ENCODE data around the gene LSAMP.

LSAMP gene

DNA sequence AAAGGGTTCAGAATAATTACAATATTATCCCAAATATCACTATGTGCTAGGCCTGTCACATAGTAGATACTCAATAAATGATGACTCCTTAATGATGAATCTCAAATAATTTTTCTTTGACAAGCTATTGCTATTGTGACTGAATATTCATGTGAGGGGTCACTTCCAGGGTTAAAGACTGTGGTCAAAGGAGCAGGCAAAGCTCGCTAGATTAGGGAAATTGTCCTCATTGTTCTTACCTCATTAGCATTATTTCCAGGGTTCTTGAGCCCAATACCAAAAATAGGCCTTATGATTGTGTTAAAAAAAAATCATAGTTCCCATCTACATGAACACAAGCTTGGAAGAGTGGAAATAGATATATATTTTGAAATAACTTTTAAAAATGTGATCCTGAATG, 569.8 kb downstream of the LSAMP start:
- CTCF ChIA-PET, result no interaction called here
- TF ChIP-seq, protein P1, sequence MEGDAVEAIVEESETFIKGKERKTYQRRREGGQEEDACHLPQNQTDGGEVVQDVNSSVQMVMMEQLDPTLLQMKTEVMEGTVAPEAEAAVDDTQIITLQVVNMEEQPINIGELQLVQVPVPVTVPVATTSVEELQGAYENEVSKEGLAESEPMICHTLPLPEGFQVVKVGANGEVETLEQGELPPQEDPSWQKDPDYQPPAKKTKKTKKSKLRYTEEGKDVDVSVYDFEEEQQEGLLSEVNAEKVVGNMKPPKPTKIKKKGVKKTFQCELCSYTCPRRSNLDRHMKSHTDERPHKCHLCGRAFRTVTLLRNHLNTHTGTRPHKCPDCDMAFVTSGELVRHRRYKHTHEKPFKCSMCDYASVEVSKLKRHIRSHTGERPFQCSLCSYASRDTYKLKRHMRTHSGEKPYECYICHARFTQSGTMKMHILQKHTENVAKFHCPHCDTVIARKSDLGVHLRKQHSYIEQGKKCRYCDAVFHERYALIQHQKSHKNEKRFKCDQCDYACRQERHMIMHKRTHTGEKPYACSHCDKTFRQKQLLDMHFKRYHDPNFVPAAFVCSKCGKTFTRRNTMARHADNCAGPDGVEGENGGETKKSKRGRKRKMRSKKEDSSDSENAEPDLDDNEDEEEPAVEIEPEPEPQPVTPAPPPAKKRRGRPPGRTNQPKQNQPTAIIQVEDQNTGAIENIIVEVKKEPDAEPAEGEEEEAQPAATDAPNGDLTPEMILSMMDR (IDR thresholded peaks at IDR 0.05; ENCODE audit: insufficient read depth, low read length, missing control alignments), result no peak
- no peak for DNase-seq (ENCODE audit: low read depth, low spot score)
- POLR2A ChIA-PET, result no interaction called here
- no peak overlapping the region for H3K4me3 ChIP-seq (ENCODE audit: low read depth, low read length)

DNA sequence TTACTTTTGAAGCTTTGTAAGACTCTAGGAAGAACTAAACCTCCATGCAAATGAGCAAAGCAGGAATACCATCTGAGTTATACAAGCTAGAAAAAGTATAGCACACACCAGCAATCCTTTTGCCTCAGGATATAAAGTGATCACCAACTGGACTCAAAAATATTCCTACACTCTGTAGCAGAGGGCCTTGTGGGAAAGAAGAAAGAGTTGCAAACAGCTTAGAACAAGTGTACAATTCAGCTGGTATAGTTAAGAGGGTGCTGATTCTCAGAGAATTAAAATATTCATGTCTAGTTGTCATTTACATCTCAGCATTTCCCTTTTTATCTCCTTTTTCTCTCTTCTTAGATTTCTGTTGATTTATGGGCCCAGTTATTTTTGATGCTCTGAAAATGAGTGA, 573.6 kb downstream of the LSAMP start:
- CTCF ChIA-PET, result no interaction called here

DNA sequence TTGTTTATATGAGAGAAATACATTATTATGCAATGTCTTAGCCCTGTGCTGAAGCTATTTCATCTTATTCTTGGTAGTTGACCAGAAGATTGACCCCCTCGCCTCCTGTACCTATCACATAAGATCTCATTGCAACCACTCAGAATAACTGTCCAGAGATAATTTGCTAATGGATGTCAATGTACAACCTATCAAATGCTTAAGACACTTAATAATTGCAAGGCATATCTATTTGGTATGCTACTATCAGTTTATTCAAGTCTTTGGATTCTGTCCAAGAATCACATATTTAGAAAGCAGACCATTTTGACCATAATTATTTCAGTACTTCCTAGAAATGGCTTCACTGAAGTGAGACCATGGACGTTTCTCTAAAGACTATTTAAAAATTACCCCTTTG, 580.4 kb downstream of the LSAMP start:
- H3K4me3 ChIP-seq (ENCODE audit: low read depth, low read length), result no peak overlapping the region
- CTCF ChIA-PET, result no interaction called here
- POLR2A ChIA-PET, result no interaction called here

More for the DNA sequence above, 573.6 kb downstream of the LSAMP start:
- POLR2A ChIA-PET, result no interaction called here
- no peak for DNase-seq (ENCODE audit: low read depth, low spot score)
- TF ChIP-seq, protein P1 (IDR thresholded peaks at IDR 0.05; ENCODE audit: insufficient read depth, low read length, missing control alignments), result no peak
- no peak overlapping the region for H3K4me3 ChIP-seq (ENCODE audit: low read depth, low read length)

DNA sequence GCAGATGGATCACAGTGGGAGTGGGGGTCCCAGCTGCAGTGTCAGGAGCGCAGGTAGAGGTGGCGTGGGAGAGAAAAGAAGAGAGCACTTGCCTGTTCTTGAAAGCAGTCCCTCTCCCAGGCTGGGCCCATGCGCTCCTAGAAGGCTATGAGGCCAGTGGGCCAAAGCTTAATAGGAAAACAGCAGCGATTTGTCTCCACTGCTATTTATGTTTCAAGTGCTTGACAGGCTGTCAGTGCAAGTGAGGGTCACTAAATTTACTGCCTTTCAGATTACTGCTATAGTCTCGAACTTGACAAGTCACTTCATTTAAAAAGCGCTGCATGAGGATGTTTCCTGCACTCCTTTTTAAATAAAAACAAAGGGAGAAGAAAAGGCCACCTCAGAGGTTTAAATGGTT, 582.4 kb downstream of the LSAMP start:
- ChIA-PET POLR2A (no interaction called here), CTCF (no interaction called here)
- H3K4me3 ChIP-seq (ENCODE audit: low read depth, low read length), result no peak overlapping the region
- TF ChIP-seq, protein P1 (IDR thresholded peaks at IDR 0.05; ENCODE audit: insufficient read depth, low read length, missing control alignments), result no peak
- no peak for DNase-seq (ENCODE audit: low read depth, low spot score)

More for the DNA sequence above, 580.4 kb downstream of the LSAMP start:
- no peak for DNase-seq (ENCODE audit: low read depth, low spot score)
- TF ChIP-seq, protein P1 (IDR thresholded peaks at IDR 0.05; ENCODE audit: insufficient read depth, low read length, missing control alignments), result no peak

DNA sequence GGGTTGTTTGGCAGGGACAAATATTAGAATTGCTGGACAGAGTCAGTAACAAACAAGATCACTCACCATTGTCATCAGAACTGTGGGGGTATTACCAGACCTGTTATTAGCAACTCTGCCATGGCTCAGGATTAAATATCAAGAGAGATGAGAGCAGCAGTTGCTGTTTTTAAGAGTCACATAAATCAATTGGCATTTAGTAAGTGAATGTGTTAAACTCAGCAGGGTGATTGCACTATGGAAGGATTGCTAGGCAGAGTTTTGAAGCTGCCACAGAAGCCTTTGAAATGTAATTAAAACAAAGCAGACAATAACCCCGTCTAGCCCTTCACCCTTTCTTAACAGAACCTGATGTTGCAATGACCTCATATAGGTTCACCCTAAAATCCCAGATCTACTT, 583.2 kb downstream of the LSAMP start:
- TF ChIP-seq, protein P1 (IDR thresholded peaks at IDR 0.05; ENCODE audit: insufficient read depth, low read length, missing control alignments), result no peak
- ChIA-PET POLR2A (no interaction called here), CTCF (no interaction called here)
- no peak for DNase-seq (ENCODE audit: low read depth, low spot score)
- no peak overlapping the region for H3K4me3 ChIP-seq (ENCODE audit: low read depth, low read length)

DNA sequence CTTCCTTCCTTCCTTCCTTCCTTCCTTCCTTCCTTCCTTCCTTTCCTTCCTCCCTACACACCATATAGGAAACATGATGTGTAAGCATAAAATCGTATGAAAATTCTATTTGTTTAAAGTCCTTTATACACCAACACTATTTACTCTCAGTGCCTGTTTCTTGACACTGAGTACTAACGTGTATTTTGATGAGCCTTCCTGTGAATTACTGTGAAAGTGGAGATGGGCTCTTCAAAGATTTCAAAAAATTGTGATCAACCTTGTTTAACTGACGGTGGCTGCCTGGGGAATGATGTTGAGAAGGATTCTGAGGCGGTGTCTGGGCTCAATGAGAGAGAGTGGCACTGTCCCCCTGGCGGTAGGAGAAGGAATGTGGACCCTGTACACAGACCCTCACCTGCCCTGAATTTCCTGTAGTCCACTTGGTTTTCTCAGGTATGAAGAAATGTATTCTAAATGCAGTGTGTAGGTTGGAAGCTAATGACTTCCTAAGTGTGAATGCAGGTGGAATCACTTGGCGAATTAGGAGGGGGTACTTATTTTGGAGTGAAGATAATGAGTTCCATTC, 584.0 kb downstream of the LSAMP start:
- TF ChIP-seq, protein P1 (IDR thresholded peaks at IDR 0.05; ENCODE audit: insufficient read depth, low read length, missing control alignments), result no peak
- CTCF ChIA-PET, result no interaction called here
- H3K4me3 ChIP-seq (ENCODE audit: low read depth, low read length), result no peak overlapping the region
- no peak for DNase-seq (ENCODE audit: low read depth, low spot score)
- POLR2A ChIA-PET, result no interaction called here
